Loucy (cell line): Measurements from ENCODE around the gene CCT6A.
"Not testable (repeated sequence)": the region's sequence is repeated elsewhere in the genome, so short reads cannot be mapped to it uniquely, and the experiment has no call there.

Source experiments
- H2AFZ ChIP-seq: fragments of 200-600 bp; sonication (generic); 2 replicates; pipeline ENCODE4 v1.6.0; 2016; ENCODE audit warnings: antibody characterized with exemption, mild to moderate bottlenecking, low read length, moderate library complexity
- H3F3A ChIP-seq: fragments of 200-600 bp; 2 replicates; pipeline ENCODE4 v1.6.0; 2016; ENCODE audit warnings: antibody characterized with exemption, low read depth, mild to moderate bottlenecking
- H3K27me3 ChIP-seq: fragments of 200-600 bp; sonication (generic); 2 replicates; pipeline ENCODE4 v1.6.1; 2014; ENCODE audit warnings: low read length, mild to moderate bottlenecking; ENCODE audit not compliant: insufficient read depth, poor library complexity, severe bottlenecking
- H3K36me3 ChIP-seq: fragments of 200-600 bp; sonication (generic); 2 replicates; pipeline ENCODE4 v1.6.1; 2016; ENCODE audit warnings: low read length; ENCODE audit not compliant: insufficient read depth
- H3K4me1 ChIP-seq: fragments of 200-600 bp; sonication (generic); 2 replicates; pipeline ENCODE4 v1.5.1; 2014; ENCODE audit warnings: low read length, mild to moderate bottlenecking; ENCODE audit not compliant: insufficient read depth, poor library complexity, severe bottlenecking
- H3K4me2 ChIP-seq: fragments of 200-600 bp; sonication (generic); 2 replicates; pipeline ENCODE4 v1.6.0; 2014; ENCODE audit warnings: antibody characterized with exemption, low read length, low read depth, mild to moderate bottlenecking; ENCODE audit not compliant: poor library complexity, severe bottlenecking
- H3K4me3 ChIP-seq: fragments of 200-600 bp; sonication (generic); 2 replicates; pipeline ENCODE4 v1.5.1; 2014; ENCODE audit warnings: low read length, mild to moderate bottlenecking, mixed read lengths; ENCODE audit not compliant: poor library complexity, severe bottlenecking
- H3K79me2 ChIP-seq: fragments of 200-600 bp; sonication (generic); 2 replicates; pipeline ENCODE4 v1.6.1; 2014; ENCODE audit warnings: low read length; ENCODE audit not compliant: insufficient read depth
- H3K9ac ChIP-seq: fragments of 200-600 bp; sonication (generic); 2 replicates; pipeline ENCODE4 v1.6.0; 2014; ENCODE audit warnings: mild to moderate bottlenecking, low read depth, low read length, moderate library complexity; ENCODE audit not compliant: poor library complexity, severe bottlenecking
- H3K9me2 ChIP-seq: fragments of 200-600 bp; sonication (generic); replicated peaks from 2 replicates; pipeline ENCODE4 v1.6.1; 2016; ENCODE audit warnings: low read depth, low read length, mixed read lengths
- H3K9me3 ChIP-seq: fragments of 200-600 bp; sonication (generic); 2 replicates; pipeline ENCODE4 v1.6.1; 2014; ENCODE audit warnings: mild to moderate bottlenecking, antibody characterized with exemption, low read length, low read depth; ENCODE audit not compliant: insufficient read depth
- H4K20me1 ChIP-seq: fragments of 200-600 bp; sonication (generic); 2 replicates; pipeline ENCODE4 v1.6.0; 2014; ENCODE audit warnings: antibody characterized with exemption, low read length, mild to moderate bottlenecking; ENCODE audit not compliant: insufficient read depth, poor library complexity, severe bottlenecking
- EZH2phosphoT487 ChIP-seq: fragments of 200-600 bp; IDR thresholded peaks from 2 replicates; pipeline ENCODE4 v1.6.1; 2018; ENCODE audit warnings: antibody characterized with exemption, mild to moderate bottlenecking, moderate library complexity, borderline replicate concordance
- TF ChIP-seq, protein P1 (sequence below): fragments of 200-600 bp; sonication (generic); conservative IDR thresholded peaks from 2 replicates; pipeline ENCODE4 v1.5.1; 2014; ENCODE audit warnings: mild to moderate bottlenecking, antibody characterized with exemption, low read length

CCT6A gene

GRCh38 chr7:56040730-56041129 is 10.8 kb upstream of the CCT6A start:
- no peaks in the 10 kb centered on the region for H3F3A ChIP-seq
- no peaks in the 10 kb centered on the region for H3K36me3 ChIP-seq
- H3K9me3 ChIP-seq = no peaks in the 10 kb centered on the region
- H3K27me3 ChIP-seq = no peaks in the 10 kb centered on the region
- no peaks in the 10 kb centered on the region for H4K20me1 ChIP-seq
- no peak overlapping the region for H3K4me3 ChIP-seq
- H3K9me2 ChIP-seq = no peaks in the 10 kb centered on the region
- H2AFZ ChIP-seq = no peak overlapping the region
- no peaks in the 10 kb centered on the region for H3K79me2 ChIP-seq
- H3K4me1 ChIP-seq = no peaks in the 10 kb centered on the region
- no peak overlapping the region for H3K4me2 ChIP-seq
- H3K9ac ChIP-seq = no peak overlapping the region
- TF ChIP-seq, protein P1, sequence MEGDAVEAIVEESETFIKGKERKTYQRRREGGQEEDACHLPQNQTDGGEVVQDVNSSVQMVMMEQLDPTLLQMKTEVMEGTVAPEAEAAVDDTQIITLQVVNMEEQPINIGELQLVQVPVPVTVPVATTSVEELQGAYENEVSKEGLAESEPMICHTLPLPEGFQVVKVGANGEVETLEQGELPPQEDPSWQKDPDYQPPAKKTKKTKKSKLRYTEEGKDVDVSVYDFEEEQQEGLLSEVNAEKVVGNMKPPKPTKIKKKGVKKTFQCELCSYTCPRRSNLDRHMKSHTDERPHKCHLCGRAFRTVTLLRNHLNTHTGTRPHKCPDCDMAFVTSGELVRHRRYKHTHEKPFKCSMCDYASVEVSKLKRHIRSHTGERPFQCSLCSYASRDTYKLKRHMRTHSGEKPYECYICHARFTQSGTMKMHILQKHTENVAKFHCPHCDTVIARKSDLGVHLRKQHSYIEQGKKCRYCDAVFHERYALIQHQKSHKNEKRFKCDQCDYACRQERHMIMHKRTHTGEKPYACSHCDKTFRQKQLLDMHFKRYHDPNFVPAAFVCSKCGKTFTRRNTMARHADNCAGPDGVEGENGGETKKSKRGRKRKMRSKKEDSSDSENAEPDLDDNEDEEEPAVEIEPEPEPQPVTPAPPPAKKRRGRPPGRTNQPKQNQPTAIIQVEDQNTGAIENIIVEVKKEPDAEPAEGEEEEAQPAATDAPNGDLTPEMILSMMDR = no peak
- TF ChIP-seq EZH2phosphoT487 = no peak

GRCh38 chr7:56045758-56046157 is 5.8 kb upstream of the CCT6A start:
- not testable (repeated sequence) for H3K9ac ChIP-seq, H3F3A ChIP-seq, H4K20me1 ChIP-seq, H3K27me3 ChIP-seq, H3K4me1 ChIP-seq, H3K4me2 ChIP-seq, H3K4me3 ChIP-seq, H3K9me3 ChIP-seq, H2AFZ ChIP-seq, H3K36me3 ChIP-seq, H3K9me2 ChIP-seq
- peaks cover 10% of the 10 kb centered on the region for H3K79me2 ChIP-seq

DNA sequence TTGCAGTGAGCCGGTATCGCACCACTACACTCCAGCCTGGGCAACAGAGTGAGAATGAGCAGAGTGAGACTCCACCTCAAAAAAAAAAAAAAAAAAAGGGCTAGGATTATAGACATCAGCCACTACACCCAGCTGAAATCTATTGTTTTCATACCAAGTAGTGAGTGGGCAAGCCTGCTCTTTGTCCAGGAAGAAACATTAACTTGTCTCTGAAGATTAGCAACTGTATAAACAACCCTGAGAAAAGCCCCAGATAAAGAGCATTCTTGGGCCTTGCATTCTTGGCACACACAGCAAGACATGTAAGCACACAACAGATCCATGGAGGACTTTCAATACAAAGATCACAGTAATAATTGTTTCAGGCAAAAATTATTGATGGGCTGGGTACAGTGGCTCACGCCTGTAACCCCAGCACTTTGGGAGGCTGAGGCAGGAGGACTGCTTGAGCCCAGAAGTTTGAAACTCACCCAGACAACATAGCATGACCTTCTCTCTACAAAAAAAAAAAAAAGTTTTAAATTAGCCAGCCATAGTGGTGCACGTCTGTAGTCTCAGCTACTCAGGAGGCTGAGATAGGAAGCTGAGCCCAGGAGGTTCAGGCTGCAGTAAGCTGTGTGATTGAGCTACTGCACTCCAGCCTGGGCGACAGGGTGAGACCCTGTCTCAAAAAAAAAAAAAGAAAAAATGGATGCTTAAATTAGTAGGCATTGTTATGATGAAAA is 4.7 kb upstream of the CCT6A start:
- no peak overlapping the region for H2AFZ ChIP-seq
- H3K9ac ChIP-seq = no peak overlapping the region
- peaks cover 9% of the 10 kb centered on the region for H3K4me1 ChIP-seq
- no peaks in the 10 kb centered on the region for H3K36me3 ChIP-seq
- no peaks in the 10 kb centered on the region for H3F3A ChIP-seq
- peaks cover under 1% of the 10 kb centered on the region for H3K27me3 ChIP-seq
- no peak overlapping the region for H3K4me3 ChIP-seq
- H4K20me1 ChIP-seq = peaks cover 2% of the 10 kb centered on the region
- H3K9me3 ChIP-seq = no peaks in the 10 kb centered on the region
- H3K9me2 ChIP-seq = no peaks in the 10 kb centered on the region
- no peak overlapping the region for H3K4me2 ChIP-seq
- peaks cover 20% of the 10 kb centered on the region for H3K79me2 ChIP-seq
- TF ChIP-seq, protein P1 = no peak
- no peak for TF ChIP-seq EZH2phosphoT487

GRCh38 chr7:56047446-56048116 is 4.0 kb upstream of the CCT6A start:
- H2AFZ ChIP-seq, H3K36me3 ChIP-seq, H3K9ac ChIP-seq, H3K9me2 ChIP-seq, H3K4me2 ChIP-seq, H3F3A ChIP-seq, H4K20me1 ChIP-seq, H3K9me3 ChIP-seq, H3K4me3 ChIP-seq, H3K27me3 ChIP-seq: not testable (repeated sequence)
- peaks cover 11% of the 10 kb centered on the region for H3K4me1 ChIP-seq
- peaks cover 27% of the 10 kb centered on the region for H3K79me2 ChIP-seq
